Activated T-cell treated with anti-CD3 and anti-CD28 coated beads for 1 hour (primary cell): ENCODE measurements around the gene CCDC169.

ENCODE experiments used
- DNase-seq: peaks from one replicate; pipeline ENCODE4 v3.0.0-alpha.2; 2020; ENCODE audit warnings: low read depth

CCDC169 gene

GRCh38 chr13:36242761-36243160 lies 54.9 kb downstream of the CCDC169 start:
- no peak for DNase-seq

- DNase-seq = no peak
These were observed 66.4 kb downstream of the CCDC169 start for GRCh38 chr13:36231236-36231635.

- no peak for DNase-seq
These were observed 72.9 kb downstream of the CCDC169 start for GRCh38 chr13:36224730-36225129.

- DNase-seq = no peak
These were observed 77.7 kb downstream of the CCDC169 start for GRCh38 chr13:36219883-36220282.

- DNase-seq = no peak
These were observed 80.2 kb downstream of the CCDC169 start for GRCh38 chr13:36217456-36217855.

GRCh38 chr13:36214163-36214921 lies 83.3 kb downstream of the CCDC169 start, which contains the start of gene SOHLH2:
TSS of gene SOHLH2 (minus strand) at chr13:36214556. CDS start at chr13:36214526, 30 bp downstream.
- no peak for DNase-seq

GRCh38 chr13:36212789-36213188 lies 84.8 kb downstream of the CCDC169 start:
- no peak for DNase-seq

- no peak for DNase-seq
These were observed 86.0 kb downstream of the CCDC169 start for GRCh38 chr13:36211567-36211966.

GRCh38 chr13:36210738-36211137 lies 86.9 kb downstream of the CCDC169 start:
- no peak for DNase-seq

GRCh38 chr13:36207672-36208071 lies 89.9 kb downstream of the CCDC169 start:
- no peak for DNase-seq

GRCh38 chr13:36193151-36193855 lies 104.3 kb downstream of the CCDC169 start:
- no peak for DNase-seq

GRCh38 chr13:36192166-36192565 lies 105.4 kb downstream of the CCDC169 start:
- no peak for DNase-seq

- DNase-seq = no peak
These were observed 106.8 kb downstream of the CCDC169 start for GRCh38 chr13:36190771-36191170.

- no peak for DNase-seq
These were observed 109.2 kb downstream of the CCDC169 start for GRCh38 chr13:36188441-36188840.

GRCh38 chr13:36183901-36184300 lies 113.7 kb downstream of the CCDC169 start:
- DNase-seq = no peak
